ENCODE measurements around the gene SEMA4G.

- TF ChIP-seq EP300 (IDR thresholded peaks at IDR 0.05) (no peak), POLR2AphosphoS5 (IDR thresholded peaks at IDR 0.05) (no peak), CTCF (IDR thresholded peaks at IDR 0.05) (no peak)
Measured at GRCh38 chr10:101005869-101006567, 36.7 kb downstream of the SEMA4G start.
